CD4-positive, alpha-beta memory T cell (primary cell): Measurements from ENCODE around the gene BPIFB1. TPM values are rescaled to one million over a fixed set of nuclear protein-coding genes. Genes with fewer than 3 reads are reported as not detected.

Experiments used
- CTCF ChIA-PET: fragments of 350-600 bp; sonication (Branson Sonifier 250); formaldehyde crosslinking; loops from one replicate; lab custom pipeline; 2021; ENCODE audit warnings: inconsistent platforms; ENCODE audit not compliant: partially characterized antibody; lab: Charles Lee
- POLR2A ChIA-PET: fragments of 350-600 bp; sonication (Branson Sonifier 250); formaldehyde crosslinking; loops from one replicate; lab custom pipeline; 2021; ENCODE audit not compliant: partially characterized antibody; lab: Charles Lee
- DNase-seq, 5 donors: peaks; one replicate each; pipeline versions ENCODE4 v3.0.0 to v3.0.0-alpha.2; 2020 to 2022; ENCODE audit warnings: mixed read lengths in 1 of 5
- H3K27ac ChIP-seq: one replicate; pipeline ENCODE4 v1.7.0; 2013; ENCODE audit warnings: low read depth, low read length
- H3K27me3 ChIP-seq: 2 replicates; pipeline ENCODE4 v1.7.0; 2013; ENCODE audit warnings: mild to moderate bottlenecking, low read length, moderate library complexity; ENCODE audit not compliant: insufficient read depth
- H3K36me3 ChIP-seq: 2 replicates; pipeline ENCODE4 v1.7.0; 2013; ENCODE audit warnings: mild to moderate bottlenecking, low read length, moderate library complexity; ENCODE audit not compliant: insufficient read depth
- H3K4me1 ChIP-seq: 2 replicates; pipeline ENCODE4 v1.7.0; 2013; ENCODE audit warnings: mild to moderate bottlenecking, low read length, moderate library complexity; ENCODE audit not compliant: insufficient read depth
- H3K4me3 ChIP-seq, 2 donors: one replicate each; pipeline ENCODE4 v1.7.0; 2013; ENCODE audit warnings: low read length in 2 of 2, mild to moderate bottlenecking in 1 of 2
- H3K9me3 ChIP-seq, 2 donors: one replicate each; pipeline ENCODE4 v1.7.0; 2013; ENCODE audit warnings: low read length in 2 of 2, control low read depth in 1 of 2; ENCODE audit not compliant: control insufficient read depth in 1 of 2
- H3K27ac Mint-ChIP-seq, 7 donors: one replicate each; pipeline ENCODE4 v1.8.0; 2020 to 2021; ENCODE audit warnings: mixed read lengths in 7 of 7, mild to moderate bottlenecking in 6 of 7, inconsistent platforms in 3 of 7, moderate library complexity in 3 of 7
- H3K27me3 Mint-ChIP-seq, 2 donors: one replicate each; pipeline ENCODE4 v1.8.0; 2020 to 2021; ENCODE audit warnings: mixed read lengths in 2 of 2
- H3K36me3 Mint-ChIP-seq, 2 donors: one replicate each; pipeline ENCODE4 v1.8.0; 2020 to 2021; ENCODE audit warnings: mixed read lengths in 2 of 2, inconsistent platforms in 1 of 2, mild to moderate bottlenecking in 1 of 2
- H3K4me1 Mint-ChIP-seq, 4 donors: one replicate each; pipeline ENCODE4 v1.8.0; 2020 to 2021; ENCODE audit warnings: mixed read lengths in 4 of 4, mild to moderate bottlenecking in 1 of 4
- H3K4me3 Mint-ChIP-seq, 8 donors: one replicate each; pipeline ENCODE4 v1.8.0; 2020 to 2021; ENCODE audit warnings: mixed read lengths in 8 of 8, mild to moderate bottlenecking in 7 of 8, moderate library complexity in 6 of 8, inconsistent platforms in 3 of 8
- H3K9me3 Mint-ChIP-seq, 8 donors: one replicate each; pipeline ENCODE4 v1.8.0; 2020 to 2021; ENCODE audit warnings: mixed read lengths in 8 of 8, mild to moderate bottlenecking in 5 of 8, inconsistent platforms in 3 of 8, moderate library complexity in 1 of 8
- intact Hi-C: fragments of 100-400 bp; cut with micrococcal nuclease; formaldehyde crosslinking; loops from one replicate; pipeline ENCODE4 v1.15.1; 2023
- polyA plus RNA-seq, 2 donors: library from polyadenylated mRNA; unstranded; fragments of 300-500 nt; fragmentation: Illumina TruSeq; gene quantifications; one replicate each; pipeline ENCODE4 v1.2.3, GENCODE V29; 2021
- total RNA-seq, 2 experiments: library from RNA; stranded (reverse); gene quantifications; one replicate each; pipeline ENCODE4 v1.2.3, GENCODE V29; 2021

The BPIFB1 gene, protein sequence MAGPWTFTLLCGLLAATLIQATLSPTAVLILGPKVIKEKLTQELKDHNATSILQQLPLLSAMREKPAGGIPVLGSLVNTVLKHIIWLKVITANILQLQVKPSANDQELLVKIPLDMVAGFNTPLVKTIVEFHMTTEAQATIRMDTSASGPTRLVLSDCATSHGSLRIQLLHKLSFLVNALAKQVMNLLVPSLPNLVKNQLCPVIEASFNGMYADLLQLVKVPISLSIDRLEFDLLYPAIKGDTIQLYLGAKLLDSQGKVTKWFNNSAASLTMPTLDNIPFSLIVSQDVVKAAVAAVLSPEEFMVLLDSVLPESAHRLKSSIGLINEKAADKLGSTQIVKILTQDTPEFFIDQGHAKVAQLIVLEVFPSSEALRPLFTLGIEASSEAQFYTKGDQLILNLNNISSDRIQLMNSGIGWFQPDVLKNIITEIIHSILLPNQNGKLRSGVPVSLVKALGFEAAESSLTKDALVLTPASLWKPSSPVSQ
- not detected for total RNA-seq
- polyA plus RNA-seq = not detected

DNA sequence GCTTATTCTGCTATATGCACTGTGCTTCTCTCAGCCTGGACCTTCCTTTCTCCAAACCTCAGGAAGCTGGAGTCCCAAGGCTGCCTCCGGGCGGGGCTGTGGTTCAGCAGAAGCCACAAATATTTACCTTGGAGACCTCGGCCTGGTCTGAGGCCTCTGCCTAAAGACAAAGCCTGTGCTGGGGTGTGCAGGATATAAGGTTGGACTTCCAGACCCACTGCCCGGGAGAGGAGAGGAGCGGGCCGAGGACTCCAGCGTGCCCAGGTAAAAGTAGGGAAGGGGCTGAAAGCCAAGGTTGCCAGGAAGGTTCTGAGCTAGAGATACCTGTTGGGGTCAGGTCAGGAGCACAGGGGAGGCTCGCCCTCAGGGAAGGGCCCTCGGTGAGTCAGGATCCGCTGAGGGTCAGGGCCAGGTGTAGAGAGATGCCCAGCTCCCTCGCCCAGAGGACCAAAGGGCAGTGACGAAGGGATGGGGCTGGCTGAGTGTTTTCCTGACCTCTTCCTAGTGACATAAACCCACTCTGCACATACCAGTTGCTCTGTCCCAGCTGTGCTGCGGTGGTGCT lies at the start of gene BPIFB1:
Gene BPIFB1, plus strand, starts transcription at position 224 of the 565 bp plus-strand sequence. CDS start 2,860 bp downstream, outside the sequence.
- POLR2A ChIA-PET = no interaction called here
- H3K27ac ChIP-seq = no peak within 1 kb of the TSS
- no peaks in the 10 kb centered on the region for H3K9me3 Mint-ChIP-seq
- H3K4me3 Mint-ChIP-seq = no peak within 1 kb of the TSS
- intact Hi-C loops = no loop called here
- DNase-seq = no peak
- no peaks in the 10 kb centered on the region for H3K4me1 Mint-ChIP-seq
- peak within 1 kb of the TSS in 2 of 7 donors; percentile 17 to 33 for H3K27ac Mint-ChIP-seq
- no peaks in the 10 kb centered on the region for H3K36me3 Mint-ChIP-seq
- no peaks in the 10 kb centered on the region for H3K9me3 ChIP-seq
- H3K27me3 Mint-ChIP-seq = peaks cover 7 to 9% of the 10 kb centered on the region in 2 donors
- H3K36me3 ChIP-seq = no peaks in the 10 kb centered on the region
- CTCF ChIA-PET = no interaction called here
- no peak within 1 kb of the TSS for H3K4me3 ChIP-seq
- no peaks in the 10 kb centered on the region for H3K27me3 ChIP-seq
- H3K4me1 ChIP-seq = no peaks in the 10 kb centered on the region

GRCh38 chr20:33234050-33234449 lies 49.0 kb upstream of the BPIFB1 start:
- H3K36me3 Mint-ChIP-seq = no peaks in the 10 kb centered on the region
- intact Hi-C loops = no loop called here
- H3K9me3 Mint-ChIP-seq = no peaks in the 10 kb centered on the region

DNA sequence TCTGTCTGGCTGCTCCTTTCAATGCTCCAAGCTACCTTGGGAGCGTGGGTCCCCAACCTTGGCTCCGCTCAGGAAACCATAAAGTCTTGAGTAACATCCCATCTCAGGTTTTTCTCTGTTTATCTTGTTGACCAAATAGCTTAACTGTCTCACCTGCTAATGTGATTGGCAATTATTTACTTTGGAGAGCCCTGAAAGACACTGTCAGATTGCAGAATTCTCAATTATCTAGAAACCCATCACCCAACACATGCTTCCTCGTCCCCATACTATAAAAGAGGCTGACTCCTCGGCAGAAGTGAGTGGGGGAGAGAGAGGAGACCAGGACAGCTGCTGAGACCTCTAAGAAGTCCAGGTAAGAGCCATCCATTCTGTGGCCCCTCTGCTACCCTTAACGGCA lies 47.3 kb upstream of the BPIFB1 start, which contains the start of gene BPIFA1:
Gene BPIFA1, plus strand, starts transcription at position 301 of the 400 bp plus-strand sequence. CDS start 1,716 bp downstream, outside the sequence.
- no peaks in the 10 kb centered on the region for H3K36me3 Mint-ChIP-seq
- no peaks in the 10 kb centered on the region for H3K4me1 Mint-ChIP-seq
- no peak within 1 kb of the TSS for H3K27ac ChIP-seq
- intact Hi-C loops = no loop called here
- no peak within 1 kb of the TSS for H3K4me3 ChIP-seq
- H3K27me3 ChIP-seq = no peaks in the 10 kb centered on the region
- no peaks in the 10 kb centered on the region for H3K9me3 ChIP-seq
- peaks cover 10 to 31% of the 10 kb centered on the region in 2 donors for H3K27me3 Mint-ChIP-seq
- H3K9me3 Mint-ChIP-seq = peaks cover 0 to 3% (median 0%) of the 10 kb centered on the region in 8 donors
- CTCF ChIA-PET = no interaction called here
- H3K36me3 ChIP-seq = no peaks in the 10 kb centered on the region
- no peaks in the 10 kb centered on the region for H3K4me1 ChIP-seq
- no peak within 1 kb of the TSS for H3K27ac Mint-ChIP-seq
- POLR2A ChIA-PET = no interaction called here
- H3K4me3 Mint-ChIP-seq = no peak within 1 kb of the TSS
- no peak for DNase-seq

More at GRCh38 chr20:33234050-33234449, 49.0 kb upstream of the BPIFB1 start:
- Histone ChIP-seq H3K4me1 (no peaks in the 10 kb centered on the region), H3K36me3 (no peaks in the 10 kb centered on the region), H3K27me3 (no peaks in the 10 kb centered on the region), H3K4me3 (no peak overlapping the region), H3K9me3 (no peaks in the 10 kb centered on the region), H3K27ac (no peak overlapping the region)
- Mint-ChIP-seq H3K4me3 (no peak overlapping the region), H3K4me1 (no peaks in the 10 kb centered on the region), H3K27ac (no peak overlapping the region), H3K27me3 (peaks cover 7 to 32% of the 10 kb centered on the region in 2 donors)
- POLR2A ChIA-PET = no interaction called here
- CTCF ChIA-PET = no interaction called here
- no peak for DNase-seq

GRCh38 chr20:33236351-33236750 lies 46.7 kb upstream of the BPIFB1 start:
- H3K4me1 ChIP-seq = no peaks in the 10 kb centered on the region
- Mint-ChIP-seq H3K27ac (no peak overlapping the region), H3K9me3 (peaks cover 0 to 3% (median 0%) of the 10 kb centered on the region in 8 donors), H3K27me3 (peaks cover 10 to 31% of the 10 kb centered on the region in 2 donors), H3K4me3 (no peak overlapping the region), H3K4me1 (no peaks in the 10 kb centered on the region), H3K36me3 (no peaks in the 10 kb centered on the region)
- no peaks in the 10 kb centered on the region for H3K9me3 ChIP-seq
- no peak overlapping the region for H3K27ac ChIP-seq
- intact Hi-C loops = no loop called here
- ChIA-PET CTCF (no interaction called here), POLR2A (no interaction called here)
- H3K4me3 ChIP-seq = no peak overlapping the region
- no peaks in the 10 kb centered on the region for H3K27me3 ChIP-seq
- no peaks in the 10 kb centered on the region for H3K36me3 ChIP-seq
- no peak for DNase-seq

DNA sequence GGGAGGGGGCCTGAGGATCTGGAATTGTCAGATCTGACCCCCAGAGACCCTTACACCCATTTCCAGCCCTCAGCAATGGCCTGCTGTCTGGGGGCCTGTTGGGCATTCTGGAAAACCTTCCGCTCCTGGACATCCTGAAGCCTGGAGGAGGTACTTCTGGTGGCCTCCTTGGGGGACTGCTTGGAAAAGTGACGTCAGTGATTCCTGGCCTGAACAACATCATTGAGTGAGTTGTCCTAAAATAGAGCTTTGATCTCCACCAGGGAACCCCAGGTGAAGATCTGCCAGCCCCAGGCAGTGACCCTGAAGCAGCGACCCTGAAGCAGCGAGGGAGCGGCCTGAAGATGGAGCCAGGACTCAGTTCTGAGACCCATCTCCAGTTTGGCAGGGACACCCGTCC lies 45.0 kb upstream of the BPIFB1 start:
- CTCF ChIA-PET = no interaction called here
- Histone ChIP-seq H3K4me1 (no peaks in the 10 kb centered on the region), H3K4me3 (no peak overlapping the region), H3K27me3 (no peaks in the 10 kb centered on the region), H3K36me3 (no peaks in the 10 kb centered on the region), H3K9me3 (no peaks in the 10 kb centered on the region), H3K27ac (no peak overlapping the region)
- Mint-ChIP-seq H3K27ac (no peak overlapping the region), H3K4me1 (no peaks in the 10 kb centered on the region), H3K4me3 (no peak overlapping the region), H3K27me3 (peaks cover 10 to 33% of the 10 kb centered on the region in 2 donors), H3K9me3 (peaks cover 0 to 3% (median 0%) of the 10 kb centered on the region in 8 donors), H3K36me3 (no peaks in the 10 kb centered on the region)
- DNase-seq = no peak
- POLR2A ChIA-PET = no interaction called here
- intact Hi-C loops = no loop called here

- POLR2A ChIA-PET = no interaction called here
- intact Hi-C loops = no loop called here
- DNase-seq = no peak
- Histone ChIP-seq H3K9me3 (no peaks in the 10 kb centered on the region), H3K27ac (no peak overlapping the region), H3K4me1 (no peaks in the 10 kb centered on the region), H3K27me3 (no peaks in the 10 kb centered on the region), H3K4me3 (no peak overlapping the region), H3K36me3 (no peaks in the 10 kb centered on the region)
- Mint-ChIP-seq H3K4me3 (no peak overlapping the region), H3K4me1 (no peaks in the 10 kb centered on the region), H3K36me3 (no peaks in the 10 kb centered on the region), H3K9me3 (peaks cover 0 to 3% (median 0%) of the 10 kb centered on the region in 8 donors), H3K27me3 (peaks cover 10 to 26% of the 10 kb centered on the region in 2 donors), H3K27ac (no peak overlapping the region)
- CTCF ChIA-PET = no interaction called here
Measured at GRCh38 chr20:33239418-33239817, 43.6 kb upstream of the BPIFB1 start.

- Histone ChIP-seq H3K9me3 (no peaks in the 10 kb centered on the region), H3K4me1 (no peaks in the 10 kb centered on the region), H3K27ac (no peak overlapping the region), H3K27me3 (no peaks in the 10 kb centered on the region), H3K4me3 (no peak overlapping the region), H3K36me3 (no peaks in the 10 kb centered on the region)
- ChIA-PET CTCF (no interaction called here), POLR2A (no interaction called here)
- Mint-ChIP-seq H3K27ac (no peak overlapping the region), H3K9me3 (peaks cover 0 to 3% (median 0%) of the 10 kb centered on the region in 8 donors), H3K36me3 (no peaks in the 10 kb centered on the region), H3K27me3 (peaks cover 10 to 26% of the 10 kb centered on the region in 2 donors), H3K4me3 (no peak overlapping the region), H3K4me1 (no peaks in the 10 kb centered on the region)
- DNase-seq = no peak
- intact Hi-C loops = no loop called here
Measured at GRCh38 chr20:33239979-33240736, 42.9 kb upstream of the BPIFB1 start.
